CD14-positive monocyte (primary cell): ENCODE results near the gene UVSSA. TPM values are rescaled to one million over a fixed set of nuclear protein-coding genes. Genes with fewer than 3 reads are reported as not detected.

Experiments
- DNase-seq, 3 donors: peaks; one replicate each; pipeline ENCODE4 v3.0.0-alpha.2; 2011 to 2022
- H2AFZ ChIP-seq: 2 replicates; pipeline ENCODE4 v1.6.0; 2012; ENCODE audit warnings: mild to moderate bottlenecking, low read depth, low read length, inconsistent platforms; ENCODE audit not compliant: insufficient read depth, poor library complexity, severe bottlenecking
- H3K27ac ChIP-seq, 2 donors: 1 replicate in 1 of 2; 2 replicates in 1 of 2; pipeline ENCODE4 v1.5.1; 2012 to 2013; ENCODE audit warnings: low read length in 2 of 2, control low read depth in 1 of 2, inconsistent platforms in 1 of 2, low read depth in 1 of 2, mild to moderate bottlenecking in 1 of 2
- H3K27me3 ChIP-seq, 2 donors: one replicate each; pipeline versions ENCODE4 v1.6.0 to v1.6.1; 2011 to 2013; ENCODE audit warnings: low read length in 2 of 2; ENCODE audit not compliant: control insufficient read depth in 2 of 2, insufficient read depth in 2 of 2
- H3K36me3 ChIP-seq, 2 donors: replicated peaks in 1 of 2; 1 replicate in 1 of 2; 2 replicates in 1 of 2; pipeline versions ENCODE4 v1.5.1 to v1.6.1; 2012 to 2013; ENCODE audit warnings: low read length in 2 of 2, control low read depth in 1 of 2, inconsistent platforms in 1 of 2, mild to moderate bottlenecking in 1 of 2; ENCODE audit not compliant: insufficient read depth in 2 of 2, control insufficient read depth in 1 of 2
- H3K4me1 ChIP-seq, 2 donors: 1 replicate in 1 of 2; 2 replicates in 1 of 2; pipeline versions ENCODE4 v1.5.1 to v1.6.1; 2012 to 2013; ENCODE audit warnings: low read length in 2 of 2, control low read depth in 1 of 2, inconsistent platforms in 1 of 2, mild to moderate bottlenecking in 1 of 2, moderate library complexity in 1 of 2; ENCODE audit not compliant: insufficient read depth in 2 of 2, control insufficient read depth in 1 of 2
- H3K4me2 ChIP-seq: replicated peaks from 2 replicates; pipeline ENCODE3; 2012; ENCODE audit warnings: low read length, moderate library complexity, mild to moderate bottlenecking; ENCODE audit not compliant: poor library complexity, severe bottlenecking; ENCODE audit errors: extremely low read depth
- H3K4me3 ChIP-seq, 3 experiments: fragments of 200-600 bp in 1 of 3; sonication (generic) in 1 of 3; replicated peaks in 1 of 3; 1 replicate in 2 of 3; 2 replicates in 1 of 3; pipeline ENCODE4 v1.5.1; 2011 to 2013; ENCODE audit warnings: low read length in 3 of 3, mild to moderate bottlenecking in 3 of 3, control low read depth in 2 of 3, low read depth in 2 of 3, inconsistent platforms in 1 of 3, moderate library complexity in 1 of 3
- H3K79me2 ChIP-seq: 2 replicates; pipeline ENCODE4 v1.6.0; 2012; ENCODE audit warnings: mild to moderate bottlenecking, control low read depth, inconsistent platforms, low read length, moderate library complexity; ENCODE audit not compliant: insufficient read depth
- H3K9ac ChIP-seq: 2 replicates; pipeline ENCODE4 v1.6.0; 2017; ENCODE audit warnings: low read length, mild to moderate bottlenecking; ENCODE audit not compliant: insufficient read depth, poor library complexity, severe bottlenecking
- H3K9me3 ChIP-seq, 2 donors: replicated peaks in 1 of 2; 1 replicate in 1 of 2; 2 replicates in 1 of 2; pipeline versions ENCODE4 v1.5.1 to v1.6.1; 2012 to 2013; ENCODE audit warnings: low read length in 2 of 2, control low read depth in 1 of 2; ENCODE audit not compliant: control insufficient read depth in 1 of 2, insufficient read depth in 1 of 2
- H4K20me1 ChIP-seq: 2 replicates; pipeline ENCODE4 v1.6.0; 2012; ENCODE audit warnings: mild to moderate bottlenecking, low read length, control low read depth, moderate library complexity; ENCODE audit not compliant: insufficient read depth
- H3K27ac Mint-ChIP-seq, 7 donors: one replicate each; pipeline ENCODE4 v1.8.0; 2020; ENCODE audit warnings: mild to moderate bottlenecking in 7 of 7, mixed read lengths in 7 of 7, moderate library complexity in 6 of 7, inconsistent platforms in 2 of 7
- H3K27me3 Mint-ChIP-seq, 3 donors: one replicate each; pipeline ENCODE4 v1.8.0; 2021 to 2022; ENCODE audit warnings: low read depth in 3 of 3, mild to moderate bottlenecking in 3 of 3, mixed read lengths in 3 of 3, moderate library complexity in 3 of 3, inconsistent platforms in 1 of 3
- H3K36me3 Mint-ChIP-seq, 2 donors: one replicate each; pipeline ENCODE4 v1.8.0; 2020; ENCODE audit warnings: mixed read lengths in 2 of 2, inconsistent platforms in 1 of 2, mild to moderate bottlenecking in 1 of 2
- H3K4me1 Mint-ChIP-seq: one replicate; pipeline ENCODE4 v1.8.0; 2020; ENCODE audit warnings: mild to moderate bottlenecking, mixed read lengths
- H3K4me3 Mint-ChIP-seq, 2 donors: one replicate each; pipeline ENCODE4 v1.8.0; 2020; ENCODE audit warnings: mild to moderate bottlenecking in 2 of 2, mixed read lengths in 2 of 2, moderate library complexity in 1 of 2
- H3K9me3 Mint-ChIP-seq, 7 donors: one replicate each; pipeline ENCODE4 v1.8.0; 2020 to 2022; ENCODE audit warnings: mixed read lengths in 7 of 7, mild to moderate bottlenecking in 6 of 7, moderate library complexity in 6 of 7, inconsistent platforms in 2 of 7
- WGBS: methylation state at CpG from one replicate; pipeline ENCODE4 v1.1.5; 2013; ENCODE audit warnings: missing lambda C conversion rate; ENCODE audit not compliant: insufficient coverage; 5-methylcytosine and 5-hydroxymethylcytosine counted together
- intact Hi-C, 2 donors: fragments of 100-400 bp; cut with micrococcal nuclease; formaldehyde crosslinking; loops; one replicate each; pipeline versions ENCODE4 v1.15.0 to v1.15.1; 2023
- polyA plus RNA-seq, 3 donors: library from polyadenylated mRNA; depleted of rRNA in 1 of 3; unstranded in 2 of 3; stranded (reverse) in 1 of 3; fragments of 300-500 nt in 2 of 3; fragments of >200 nt in 1 of 3; fragmentation: Illumina TruSeq in 2 of 3; gene quantifications; 1 replicate in 2 of 3; 2 replicates in 1 of 3; pipeline ENCODE4 v1.2.3, GENCODE V29; 2012 to 2021
- TF ChIP-seq, protein P1 (sequence below): fragments of 200-600 bp; IDR thresholded peaks from one replicate; pipeline ENCODE4 v1.8.0; 2022; ENCODE audit warnings: antibody characterized with exemption, mild to moderate bottlenecking

UVSSA gene
- polyA plus RNA-seq, 3 donors, result 2.6 to 54.0 (median 4.8) TPM

DNA sequence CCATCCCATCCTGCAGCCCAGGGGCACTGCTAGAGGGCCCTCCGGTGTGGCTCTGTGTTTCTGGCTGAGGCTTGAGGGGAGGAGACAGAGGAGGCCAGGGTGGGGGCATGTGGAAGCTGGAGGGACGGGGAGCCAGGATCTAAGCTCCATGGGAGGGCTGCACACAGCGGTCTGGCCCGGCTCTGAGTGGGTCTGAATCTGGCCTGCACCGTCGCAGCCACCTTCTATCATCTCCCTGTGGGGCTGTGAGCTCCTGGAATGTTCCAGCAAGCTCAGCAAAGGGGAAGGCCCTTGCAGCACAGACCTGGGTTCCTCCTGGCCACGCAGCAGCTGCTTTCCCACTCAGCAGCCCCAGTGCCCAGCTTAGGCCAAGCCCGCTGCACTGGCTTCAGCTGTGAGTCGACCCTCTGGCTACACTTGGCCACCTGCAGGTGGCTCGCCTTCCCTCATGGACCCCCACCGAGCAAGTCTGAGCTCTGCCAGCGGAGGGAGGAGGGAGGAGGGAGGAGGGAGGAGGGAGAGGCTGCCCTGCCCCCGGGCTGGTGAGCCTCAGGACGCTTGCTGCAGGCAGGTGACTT, 53.9 kb downstream of the UVSSA start:
- no peak overlapping the region for H2AFZ ChIP-seq
- H3K27me3 ChIP-seq, result peaks cover 21 to 49% of the 10 kb centered on the region in 2 donors
- intact Hi-C loops, result no loop called here
- no peak overlapping the region for H3K9ac ChIP-seq
- no peaks in the 10 kb centered on the region for H3K79me2 ChIP-seq
- no peaks in the 10 kb centered on the region for H4K20me1 ChIP-seq
- peaks cover 45 to 53% of the 10 kb centered on the region in 2 donors for H3K9me3 ChIP-seq
- Mint-ChIP-seq H3K9me3 (peaks cover 26 to 51% (median 41%) of the 10 kb centered on the region in 7 donors), H3K4me1 (no peaks in the 10 kb centered on the region), H3K36me3 (peaks cover 1 to 6% of the 10 kb centered on the region in 2 donors), H3K27ac (no peak overlapping the region), H3K4me3 (peak overlapping the region in 1 of 2 donors; percentile 51), H3K27me3 (peaks cover 52 to 64% (median 53%) of the 10 kb centered on the region in 3 donors)
- H3K4me2 ChIP-seq, result no peak overlapping the region
- H3K36me3 ChIP-seq, result no peaks in the 10 kb centered on the region
- H3K4me1 ChIP-seq, result no peaks in the 10 kb centered on the region
- no peak for DNase-seq
- 68% methylated on average over 8 of the region's 14 CpGs for WGBS
- TF ChIP-seq, protein P1, sequence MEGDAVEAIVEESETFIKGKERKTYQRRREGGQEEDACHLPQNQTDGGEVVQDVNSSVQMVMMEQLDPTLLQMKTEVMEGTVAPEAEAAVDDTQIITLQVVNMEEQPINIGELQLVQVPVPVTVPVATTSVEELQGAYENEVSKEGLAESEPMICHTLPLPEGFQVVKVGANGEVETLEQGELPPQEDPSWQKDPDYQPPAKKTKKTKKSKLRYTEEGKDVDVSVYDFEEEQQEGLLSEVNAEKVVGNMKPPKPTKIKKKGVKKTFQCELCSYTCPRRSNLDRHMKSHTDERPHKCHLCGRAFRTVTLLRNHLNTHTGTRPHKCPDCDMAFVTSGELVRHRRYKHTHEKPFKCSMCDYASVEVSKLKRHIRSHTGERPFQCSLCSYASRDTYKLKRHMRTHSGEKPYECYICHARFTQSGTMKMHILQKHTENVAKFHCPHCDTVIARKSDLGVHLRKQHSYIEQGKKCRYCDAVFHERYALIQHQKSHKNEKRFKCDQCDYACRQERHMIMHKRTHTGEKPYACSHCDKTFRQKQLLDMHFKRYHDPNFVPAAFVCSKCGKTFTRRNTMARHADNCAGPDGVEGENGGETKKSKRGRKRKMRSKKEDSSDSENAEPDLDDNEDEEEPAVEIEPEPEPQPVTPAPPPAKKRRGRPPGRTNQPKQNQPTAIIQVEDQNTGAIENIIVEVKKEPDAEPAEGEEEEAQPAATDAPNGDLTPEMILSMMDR, result no peak
- H3K27ac ChIP-seq, result no peak overlapping the region
- no peak overlapping the region for H3K4me3 ChIP-seq

DNA sequence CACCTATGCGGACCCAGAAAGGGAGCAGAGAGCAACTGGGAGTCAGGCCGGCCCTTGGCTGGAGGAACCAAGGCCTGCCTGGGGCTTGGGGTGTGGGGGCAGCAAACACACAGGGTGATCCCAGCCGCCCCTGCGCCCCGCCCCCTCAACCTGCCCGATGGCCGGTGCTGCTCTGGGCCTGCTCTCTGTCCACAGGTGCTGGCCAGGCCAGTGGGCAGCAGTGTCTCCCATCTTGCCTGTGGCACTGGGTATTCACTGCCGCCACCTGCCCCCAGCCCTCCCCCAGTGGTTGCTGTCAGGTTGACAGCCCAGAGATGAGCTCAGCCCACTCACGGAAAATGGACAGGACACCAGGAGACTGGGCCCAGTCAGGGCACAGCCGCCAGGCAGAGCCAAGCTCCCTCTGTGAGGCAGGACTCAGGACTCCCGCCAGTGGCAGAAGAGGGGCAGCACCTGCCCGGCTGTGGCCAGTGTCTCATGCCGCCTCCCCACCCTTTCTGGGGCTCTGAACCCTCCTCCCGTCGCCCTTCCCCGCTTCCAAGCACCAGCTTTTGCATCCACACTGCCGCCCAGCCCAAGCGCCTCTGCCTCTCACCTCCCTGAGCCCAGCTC, 54.5 kb downstream of the UVSSA start:
- Histone ChIP-seq H3K27ac (no peak overlapping the region), H2AFZ (no peak overlapping the region), H3K9ac (no peak overlapping the region), H3K36me3 (no peaks in the 10 kb centered on the region), H3K27me3 (peaks cover 21 to 49% of the 10 kb centered on the region in 2 donors), H3K79me2 (no peaks in the 10 kb centered on the region), H3K9me3 (peaks cover 39 to 47% of the 10 kb centered on the region in 2 donors), H4K20me1 (no peaks in the 10 kb centered on the region), H3K4me2 (no peak overlapping the region), H3K4me3 (no peak overlapping the region), H3K4me1 (no peaks in the 10 kb centered on the region)
- intact Hi-C loops, result no loop called here
- H3K27me3 Mint-ChIP-seq, result peaks cover 52 to 67% (median 53%) of the 10 kb centered on the region in 3 donors
- peaks cover 20 to 45% (median 35%) of the 10 kb centered on the region in 7 donors for H3K9me3 Mint-ChIP-seq
- TF ChIP-seq, protein P1, result no peak
- H3K27ac Mint-ChIP-seq, result no peak overlapping the region
- H3K4me3 Mint-ChIP-seq, result peak overlapping the region in 1 of 2 donors; percentile 84
- WGBS, result 42% methylated on average over 13 of the region's 18 CpGs
- H3K4me1 Mint-ChIP-seq, result no peaks in the 10 kb centered on the region
- peaks cover 1 to 6% of the 10 kb centered on the region in 2 donors for H3K36me3 Mint-ChIP-seq
- no peak for DNase-seq
